GM20000 (cell line): ENCODE data around the gene KNSTRN.

Experiments used
- DNase-seq: peaks from one replicate; pipeline ENCODE4 v3.0.0; 2012; ENCODE audit warnings: low spot score
- TF ChIP-seq, protein P1 (sequence below): IDR thresholded peaks from 2 replicates; pipeline ENCODE4 v1.5.1; 2012; ENCODE audit warnings: mild to moderate bottlenecking, control low read depth; ENCODE audit errors: extremely low read depth, missing control alignments

KNSTRN gene

DNA sequence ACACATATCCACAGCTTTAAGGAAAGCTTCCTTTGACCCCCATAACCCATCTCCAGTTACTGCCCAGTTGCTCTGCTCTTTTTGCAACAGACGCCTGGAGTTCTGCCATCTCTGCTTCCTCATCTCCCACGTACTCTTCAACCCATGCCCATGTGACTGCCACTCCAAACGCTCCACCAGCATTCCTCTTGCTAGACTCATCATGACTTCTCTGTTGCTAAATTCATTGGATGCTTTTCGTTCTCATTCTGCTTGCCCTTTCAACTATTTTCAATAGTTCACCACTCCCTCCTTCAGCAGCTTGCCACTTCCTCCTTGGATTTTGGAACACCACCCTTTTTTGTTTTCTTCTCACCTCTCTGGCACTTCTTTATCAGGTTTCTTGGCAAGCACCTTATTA, 2.7 kb upstream of the KNSTRN start:
- TF ChIP-seq, protein P1, sequence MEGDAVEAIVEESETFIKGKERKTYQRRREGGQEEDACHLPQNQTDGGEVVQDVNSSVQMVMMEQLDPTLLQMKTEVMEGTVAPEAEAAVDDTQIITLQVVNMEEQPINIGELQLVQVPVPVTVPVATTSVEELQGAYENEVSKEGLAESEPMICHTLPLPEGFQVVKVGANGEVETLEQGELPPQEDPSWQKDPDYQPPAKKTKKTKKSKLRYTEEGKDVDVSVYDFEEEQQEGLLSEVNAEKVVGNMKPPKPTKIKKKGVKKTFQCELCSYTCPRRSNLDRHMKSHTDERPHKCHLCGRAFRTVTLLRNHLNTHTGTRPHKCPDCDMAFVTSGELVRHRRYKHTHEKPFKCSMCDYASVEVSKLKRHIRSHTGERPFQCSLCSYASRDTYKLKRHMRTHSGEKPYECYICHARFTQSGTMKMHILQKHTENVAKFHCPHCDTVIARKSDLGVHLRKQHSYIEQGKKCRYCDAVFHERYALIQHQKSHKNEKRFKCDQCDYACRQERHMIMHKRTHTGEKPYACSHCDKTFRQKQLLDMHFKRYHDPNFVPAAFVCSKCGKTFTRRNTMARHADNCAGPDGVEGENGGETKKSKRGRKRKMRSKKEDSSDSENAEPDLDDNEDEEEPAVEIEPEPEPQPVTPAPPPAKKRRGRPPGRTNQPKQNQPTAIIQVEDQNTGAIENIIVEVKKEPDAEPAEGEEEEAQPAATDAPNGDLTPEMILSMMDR = no peak
- DNase-seq = no peak

DNA sequence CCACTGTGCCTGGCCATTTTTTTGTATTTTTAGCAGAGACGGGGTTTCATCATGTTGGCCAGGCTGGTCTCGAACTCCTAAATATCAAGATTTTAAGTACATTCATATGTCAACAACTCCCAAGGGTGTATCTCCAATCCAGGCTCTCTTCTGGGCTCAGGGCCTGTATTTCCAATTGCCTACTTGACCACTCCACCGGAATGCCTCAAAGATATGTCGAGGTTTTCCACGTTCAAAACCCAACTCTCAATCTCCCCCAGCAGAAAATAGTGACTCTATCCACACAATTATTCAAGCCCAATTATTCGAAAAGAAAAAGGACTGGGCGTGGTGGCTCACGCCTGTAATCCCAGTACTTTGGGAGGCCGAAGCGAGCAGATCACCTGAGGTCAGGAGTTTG, 1.9 kb upstream of the KNSTRN start:
- no peak for DNase-seq

DNA sequence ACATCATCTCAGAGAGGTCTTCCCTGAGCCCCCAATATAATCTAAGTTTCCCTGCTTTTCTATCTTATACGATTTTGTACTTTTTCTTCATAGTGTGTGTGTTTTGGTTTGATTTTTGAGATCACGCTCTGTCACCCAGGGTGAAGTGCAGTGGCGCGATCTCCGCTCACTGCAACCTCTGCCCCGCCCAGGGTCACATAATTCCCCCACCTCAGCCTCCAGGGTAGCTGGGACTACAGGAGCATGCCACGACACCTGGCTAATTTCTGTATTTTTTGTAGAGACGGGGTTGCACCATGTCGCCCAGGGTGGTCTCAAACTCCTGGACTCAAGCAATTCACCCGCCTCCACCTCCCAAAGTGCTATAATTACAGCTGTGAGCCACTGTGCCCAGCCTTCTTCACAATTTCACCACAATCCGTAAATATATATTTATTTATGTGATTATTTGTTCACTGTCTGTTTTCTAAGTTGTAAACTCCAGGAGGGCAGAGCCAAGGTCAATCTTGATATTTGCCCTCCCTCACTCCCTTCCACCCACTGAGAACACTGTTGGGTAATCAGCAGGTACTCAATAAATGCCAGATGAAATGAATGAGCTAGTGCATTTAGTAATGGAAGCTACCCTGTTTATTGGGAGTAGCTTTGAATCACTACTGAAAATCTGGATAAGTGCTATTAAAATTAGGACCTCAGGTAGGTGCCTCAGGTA, 547 bp upstream of the KNSTRN start:
- DNase-seq = no peak
- TF ChIP-seq, protein P1 = no peak

More for the DNA sequence above, 1.9 kb upstream of the KNSTRN start:
- TF ChIP-seq, protein P1 = no peak

DNA sequence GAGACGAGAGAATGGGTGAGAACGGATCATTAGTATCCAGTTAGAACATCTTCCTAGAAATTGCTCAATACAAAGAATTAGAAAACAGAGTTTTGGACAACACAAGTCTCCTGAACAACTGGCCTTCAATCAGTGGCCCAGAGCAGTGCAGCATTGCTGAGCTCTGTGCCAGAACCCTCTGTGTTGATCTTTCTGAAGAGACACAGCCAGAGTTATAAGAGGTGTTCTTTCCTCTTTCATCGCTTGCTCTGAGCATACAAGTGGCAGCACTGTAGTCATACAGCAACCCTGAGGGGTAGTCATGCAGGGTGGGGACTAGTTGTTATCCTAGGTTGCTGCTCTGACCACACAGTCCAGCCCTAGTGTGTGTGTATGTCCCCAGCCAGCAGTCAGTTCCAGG, 4.0 kb downstream of the KNSTRN start:
- TF ChIP-seq, protein P1 = no peak
- DNase-seq = no peak

DNA sequence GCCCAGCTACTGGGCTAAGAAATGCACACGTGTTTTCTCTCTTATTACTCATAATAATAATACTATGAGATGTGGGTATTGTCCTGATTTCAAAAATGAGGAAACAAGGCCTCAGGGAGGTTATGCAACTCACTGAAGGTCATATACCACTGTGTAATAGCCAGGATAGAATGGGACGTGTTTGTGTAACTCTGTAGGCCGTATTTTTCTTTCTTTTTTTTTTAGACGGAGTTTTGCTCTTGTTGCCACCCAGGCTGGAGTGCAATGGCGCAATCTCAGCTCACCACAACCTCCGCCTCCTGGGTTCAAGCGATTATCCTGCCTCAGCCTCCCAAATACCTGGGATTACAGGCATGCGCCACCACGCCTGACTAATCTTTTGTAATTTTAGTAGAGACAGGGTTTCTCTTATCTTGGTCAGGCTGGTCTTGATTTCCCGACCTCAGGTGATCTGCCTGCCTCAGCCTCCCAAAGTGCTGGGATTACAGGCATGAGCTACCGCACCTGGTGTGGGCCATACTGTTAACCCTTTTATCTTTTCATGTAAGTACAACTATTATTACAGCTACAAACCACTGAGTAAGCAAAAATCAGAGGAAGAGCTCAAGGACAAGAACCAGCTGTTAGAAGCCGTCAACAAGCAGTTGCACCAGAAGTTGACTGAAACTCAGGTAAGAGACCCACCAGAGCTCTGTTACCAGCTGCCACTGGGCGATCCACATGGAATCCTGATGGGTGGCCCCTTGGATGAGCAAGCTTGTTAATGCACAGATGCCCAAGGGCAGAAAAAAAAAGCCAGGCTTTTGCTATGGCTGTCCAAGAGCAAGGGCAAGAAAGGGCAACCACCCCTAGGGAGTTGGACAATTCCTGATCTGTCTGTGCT, 6.7 kb downstream of the KNSTRN start:
- TF ChIP-seq, protein P1 = no peak
- no peak for DNase-seq

DNA sequence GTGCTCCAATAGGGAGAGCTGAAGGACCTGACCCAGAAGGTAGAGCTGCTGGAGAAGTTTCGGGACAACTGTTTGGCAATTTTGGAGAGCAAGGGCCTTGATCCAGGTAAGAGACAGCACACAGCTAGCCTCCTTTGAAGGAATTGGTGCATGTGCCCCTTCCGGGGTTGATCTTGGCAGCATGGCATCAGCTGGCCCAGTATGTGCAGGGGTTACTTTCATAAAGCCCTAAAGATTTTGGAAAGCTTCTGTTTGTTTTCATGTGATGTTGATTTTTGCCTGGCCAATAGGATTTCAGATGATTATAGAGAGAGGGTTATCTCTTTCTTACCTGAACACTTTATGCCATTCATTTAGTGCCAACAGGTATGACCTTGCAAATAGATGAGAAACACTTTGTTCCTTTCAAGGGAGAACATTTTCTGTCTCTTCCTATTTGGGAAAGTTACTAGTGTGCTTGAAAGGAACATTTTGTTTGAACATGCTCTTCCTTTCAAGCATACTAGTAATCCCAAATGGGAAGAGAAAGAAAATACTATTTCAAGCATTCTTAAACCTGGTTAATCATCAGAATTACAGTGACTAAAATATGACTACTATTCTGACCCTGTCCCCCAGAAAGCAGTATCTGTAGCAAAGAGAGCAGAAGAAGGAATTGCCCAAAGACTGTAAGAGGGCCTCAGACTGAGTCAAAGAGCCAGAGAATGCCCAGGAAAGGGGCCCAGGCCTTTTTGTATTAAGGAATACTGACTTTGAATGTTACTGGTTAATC, 7.5 kb downstream of the KNSTRN start:
- no peak for DNase-seq
- TF ChIP-seq, protein P1 = no peak
